ENCODE data around the gene RCSD1. TPM values are rescaled to one million over a fixed set of nuclear protein-coding genes. Genes with fewer than 3 reads are reported as not detected.

RCSD1 gene, protein sequence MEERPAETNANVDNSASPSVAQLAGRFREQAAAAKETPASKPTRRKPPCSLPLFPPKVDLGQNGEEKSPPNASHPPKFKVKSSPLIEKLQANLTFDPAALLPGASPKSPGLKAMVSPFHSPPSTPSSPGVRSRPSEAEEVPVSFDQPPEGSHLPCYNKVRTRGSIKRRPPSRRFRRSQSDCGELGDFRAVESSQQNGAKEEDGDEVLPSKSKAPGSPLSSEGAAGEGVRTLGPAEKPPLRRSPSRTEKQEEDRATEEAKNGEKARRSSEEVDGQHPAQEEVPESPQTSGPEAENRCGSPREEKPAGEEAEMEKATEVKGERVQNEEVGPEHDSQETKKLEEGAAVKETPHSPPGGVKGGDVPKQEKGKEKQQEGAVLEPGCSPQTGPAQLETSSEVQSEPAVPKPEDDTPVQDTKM
- 2.3 and 3.0 TPM in 2 replicates for total RNA-seq
- long read RNA-seq, partial matches to known transcripts, result 0 of 3 reads
- long read RNA-seq, other reads (novel, unspliced or antisense), result 0 of 3 reads

DNA sequence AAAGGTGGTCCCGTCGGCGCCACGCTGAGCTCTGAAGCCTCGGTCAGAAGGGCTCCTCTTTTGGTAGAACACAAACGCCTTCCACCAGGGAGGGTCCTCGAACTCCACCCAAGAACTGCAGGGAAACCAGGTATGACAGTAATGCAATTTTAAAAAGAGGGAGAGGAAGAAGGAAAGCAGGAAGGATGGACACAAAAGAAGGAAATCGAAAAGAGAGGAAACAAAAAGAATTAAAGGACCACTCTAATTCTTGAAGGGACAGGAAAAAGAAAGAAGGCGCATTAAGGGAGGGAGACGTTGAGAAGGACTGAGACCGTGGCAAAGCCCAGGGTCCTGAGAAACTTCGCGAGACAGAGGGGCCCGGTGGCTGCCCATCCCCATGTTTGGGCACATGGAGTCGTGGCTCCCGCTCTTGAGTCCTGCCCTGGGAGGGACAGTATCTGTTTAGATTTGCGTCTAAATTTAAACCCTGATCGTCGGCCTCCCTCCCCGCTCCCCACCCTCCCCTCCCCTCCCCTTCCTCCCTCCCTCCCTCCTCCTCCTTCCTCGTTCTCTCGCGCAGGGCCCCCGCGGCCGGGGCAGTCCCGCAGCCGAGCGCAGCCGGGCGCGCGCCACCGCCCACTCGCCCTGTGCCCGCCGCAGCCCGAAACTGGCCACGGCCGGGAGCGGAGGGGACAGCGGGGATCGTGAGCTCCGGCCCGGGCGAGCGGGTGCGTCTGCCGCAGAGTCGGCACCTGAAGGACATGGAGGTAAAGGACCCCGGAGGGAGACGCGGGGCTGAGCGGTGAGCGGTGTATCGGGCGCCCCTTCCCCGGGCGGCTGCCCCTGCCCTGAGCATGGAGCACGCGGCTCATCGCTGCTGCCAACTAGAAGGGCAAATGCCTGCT lies at the start of gene RCSD1:
Gene RCSD1 (plus strand): TSS at position 552 of the 887 bp plus-strand sequence. CDS start 192 bp downstream, at position 744.
- H3K27ac Mint-ChIP-seq (ENCODE audit: unreplicated experiment), result no peak within 1 kb of the TSS
- TF ChIP-seq CTCF (conservative IDR thresholded peaks at IDR 0.05), result no peak

GRCh38 chr1:167582064-167582463 lies 48.0 kb upstream of the RCSD1 start:
- no peak for TF ChIP-seq CTCF (conservative IDR thresholded peaks at IDR 0.05)
- H3K36me3 Mint-ChIP-seq (ENCODE audit: low read depth), result no peaks in the 10 kb centered on the region
- no peak overlapping the region for H3K27ac Mint-ChIP-seq (ENCODE audit: unreplicated experiment)

More for the DNA sequence above, at the start of gene RCSD1:
- no peak for DNase-seq (ENCODE audit: low read depth, low spot score)
- no peaks in the 10 kb centered on the region for H3K36me3 Mint-ChIP-seq (ENCODE audit: low read depth)
- H3K27me3 Mint-ChIP-seq (ENCODE audit: low read depth), result peaks cover 66% of the 10 kb centered on the region
- H3K9me3 Mint-ChIP-seq, result no peaks in the 10 kb centered on the region
- peak within 1 kb of the TSS; percentile 72 for H3K4me3 Mint-ChIP-seq
- H3K4me1 Mint-ChIP-seq, result peaks cover 39% of the 10 kb centered on the region

DNA sequence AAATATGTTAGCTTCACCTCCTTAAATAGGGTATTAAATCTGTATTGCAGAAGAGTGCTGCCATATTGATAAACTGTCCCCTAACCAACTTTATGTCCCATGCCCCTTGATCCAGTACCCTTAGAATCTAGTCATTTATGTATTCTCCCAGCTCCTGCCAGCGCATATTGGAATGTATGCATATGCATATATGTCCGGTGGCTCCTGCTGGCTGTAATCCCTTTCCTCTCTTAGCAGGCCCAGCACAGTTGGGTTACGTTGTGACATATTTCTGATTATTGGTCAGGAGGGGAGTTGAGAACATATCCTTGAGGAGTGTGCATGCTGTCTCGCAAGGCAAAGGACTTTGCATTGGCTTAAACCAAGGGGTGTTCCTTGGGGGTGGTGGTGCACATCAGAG lies 47.3 kb upstream of the RCSD1 start:
- Mint-ChIP-seq H3K27ac (ENCODE audit: unreplicated experiment) (no peak overlapping the region), H3K4me3 (no peak overlapping the region), H3K9me3 (peaks cover 5% of the 10 kb centered on the region), H3K27me3 (ENCODE audit: low read depth) (no peaks in the 10 kb centered on the region), H3K36me3 (ENCODE audit: low read depth) (no peaks in the 10 kb centered on the region), H3K4me1 (no peaks in the 10 kb centered on the region)
- TF ChIP-seq CTCF (conservative IDR thresholded peaks at IDR 0.05), result no peak
- no peak for DNase-seq (ENCODE audit: low read depth, low spot score)

More at GRCh38 chr1:167582064-167582463, 48.0 kb upstream of the RCSD1 start:
- Mint-ChIP-seq H3K4me3 (no peak overlapping the region), H3K27me3 (ENCODE audit: low read depth) (no peaks in the 10 kb centered on the region), H3K9me3 (peaks cover 5% of the 10 kb centered on the region), H3K4me1 (no peaks in the 10 kb centered on the region)
- DNase-seq (ENCODE audit: low read depth, low spot score), result no peak

DNA sequence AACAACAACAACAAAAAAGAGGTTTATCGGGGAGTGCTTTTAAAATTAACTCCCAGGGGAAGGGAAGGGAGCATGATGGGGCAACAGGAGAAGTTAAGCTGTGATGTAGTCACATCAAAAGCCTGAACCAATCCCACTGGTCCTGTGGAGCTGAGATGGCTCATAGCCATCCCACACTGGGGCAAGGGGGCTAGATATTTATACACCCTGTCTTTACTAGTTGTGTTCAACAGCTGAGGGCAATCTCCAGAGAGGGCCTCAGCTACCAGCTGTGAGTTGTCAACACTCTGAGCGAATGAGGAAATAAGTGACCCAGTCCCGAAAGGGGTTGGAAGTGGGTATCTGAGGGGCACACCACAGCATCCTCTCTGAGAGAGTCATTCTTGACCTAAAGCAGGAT lies 45.5 kb upstream of the RCSD1 start:
- Mint-ChIP-seq H3K27me3 (ENCODE audit: low read depth) (no peaks in the 10 kb centered on the region), H3K9me3 (peaks cover 6% of the 10 kb centered on the region), H3K36me3 (ENCODE audit: low read depth) (no peaks in the 10 kb centered on the region), H3K27ac (ENCODE audit: unreplicated experiment) (no peak overlapping the region), H3K4me3 (no peak overlapping the region), H3K4me1 (no peaks in the 10 kb centered on the region)
- DNase-seq (ENCODE audit: low read depth, low spot score), result no peak
- no peak for TF ChIP-seq CTCF (conservative IDR thresholded peaks at IDR 0.05)

- no peak for TF ChIP-seq CTCF (conservative IDR thresholded peaks at IDR 0.05)
- Mint-ChIP-seq H3K4me3 (no peak overlapping the region), H3K27me3 (ENCODE audit: low read depth) (no peaks in the 10 kb centered on the region), H3K27ac (ENCODE audit: unreplicated experiment) (no peak overlapping the region), H3K9me3 (peaks cover 7% of the 10 kb centered on the region), H3K36me3 (ENCODE audit: low read depth) (no peaks in the 10 kb centered on the region), H3K4me1 (no peaks in the 10 kb centered on the region)
- DNase-seq (ENCODE audit: low read depth, low spot score), result no peak
These were observed 42.7 kb upstream of the RCSD1 start for GRCh38 chr1:167587342-167587741.

Measured in neural crest cell (in vitro differentiated cells).